ENCODE results near the gene SSTR4. TPM values are rescaled to one million over a fixed set of nuclear protein-coding genes. Genes with fewer than 3 reads are reported as not detected.

The SSTR4 gene
- not detected in 2 replicates for total RNA-seq

GRCh38 chr20:23034721-23035671 lies at the start of gene SSTR4:
Gene SSTR4, plus strand, starts transcription at chr20:23035312. Its CDS starts 172 bp downstream, at chr20:23035484.

GRCh38 chr20:23049201-23050075 lies 14.3 kb downstream of the SSTR4 start, which contains the start of gene THBD:
Gene THBD, minus strand, starts transcription at chr20:23049672. Its CDS starts 168 bp downstream, at chr20:23049504.

GRCh38 chr20:23086056-23086566 lies 51.0 kb downstream of the SSTR4 start, which contains the start of gene CD93:
Gene CD93, minus strand, starts transcription at chr20:23086324. Its CDS starts 132 bp downstream, at chr20:23086192.

Other genes with a start within 250 kb of the SSTR4 start
- gene THBD, start 14.4 kb downstream of the SSTR4 start, total RNA-seq = 26.2 and 42.2 TPM in 2 replicates
- gene CD93, start 51.0 kb downstream of the SSTR4 start, total RNA-seq = 429 and 519 TPM in 2 replicates

Measured in bladder microvascular endothelial cell (primary cell).